ENCODE measurements around the gene DKK3.

Gene DKK3

GRCh38 chr11:11946878-11947277 lies 61.5 kb downstream of the DKK3 start:
- Histone ChIP-seq H3K27ac (no peak overlapping the region), H3K36me3 (ENCODE audit: insufficient read depth) (no peaks in the 10 kb centered on the region), H3K27me3 (ENCODE audit: insufficient read depth, low read depth) (no peaks in the 10 kb centered on the region), H3K4me2 (no peak overlapping the region), H3K4me3 (IDR thresholded peaks at IDR 0.05; ENCODE audit: insufficient read depth, low read depth, low read length) (no peak overlapping the region), H2AFZ (ENCODE audit: low read depth) (no peak overlapping the region), H3K9ac (no peak overlapping the region), H3K4me1 (ENCODE audit: low read depth, poor library complexity, severe bottlenecking) (no peaks in the 10 kb centered on the region), H4K20me1 (ENCODE audit: insufficient read depth) (no peaks in the 10 kb centered on the region; the same call in 1 of the 2 replicates), H3K79me2 (ENCODE audit: insufficient read depth, low read depth) (no peaks in the 10 kb centered on the region)
- no peak for TF ChIP-seq CTCF (conservative IDR thresholded peaks at IDR 0.05; ENCODE audit: low read depth, low read length)

- Histone ChIP-seq H3K27ac (no peak overlapping the region), H3K4me1 (ENCODE audit: low read depth, poor library complexity, severe bottlenecking) (no peaks in the 10 kb centered on the region), H3K4me2 (no peak overlapping the region), H3K79me2 (ENCODE audit: insufficient read depth, low read depth) (no peaks in the 10 kb centered on the region), H3K36me3 (ENCODE audit: insufficient read depth) (no peaks in the 10 kb centered on the region), H3K9ac (no peak overlapping the region), H2AFZ (ENCODE audit: low read depth) (no peak overlapping the region), H3K4me3 (IDR thresholded peaks at IDR 0.05; ENCODE audit: insufficient read depth, low read depth, low read length) (no peak overlapping the region), H4K20me1 (ENCODE audit: insufficient read depth) (no peaks in the 10 kb centered on the region; the same call in 1 of the 2 replicates), H3K27me3 (ENCODE audit: insufficient read depth, low read depth) (no peaks in the 10 kb centered on the region)
- TF ChIP-seq CTCF (conservative IDR thresholded peaks at IDR 0.05; ENCODE audit: low read depth, low read length), result no peak
Observed at GRCh38 chr11:11946180-11946579, 62.2 kb downstream of the DKK3 start.

- Histone ChIP-seq H2AFZ (ENCODE audit: low read depth) (no peak overlapping the region), H3K36me3 (ENCODE audit: insufficient read depth) (no peaks in the 10 kb centered on the region)
Observed at GRCh38 chr11:11944444-11944843, 64.0 kb downstream of the DKK3 start.

GRCh38 chr11:11942668-11943067 lies 65.8 kb downstream of the DKK3 start:
- H3K9ac ChIP-seq, result no peak overlapping the region
- no peaks in the 10 kb centered on the region for H3K36me3 ChIP-seq (ENCODE audit: insufficient read depth)
- no peak for TF ChIP-seq CTCF (conservative IDR thresholded peaks at IDR 0.05; ENCODE audit: low read depth, low read length)
- H3K27me3 ChIP-seq (ENCODE audit: insufficient read depth, low read depth), result no peaks in the 10 kb centered on the region
- no peak overlapping the region for H2AFZ ChIP-seq (ENCODE audit: low read depth)
- no peaks in the 10 kb centered on the region for H4K20me1 ChIP-seq (ENCODE audit: insufficient read depth)
- H3K4me1 ChIP-seq (ENCODE audit: low read depth, poor library complexity, severe bottlenecking), result no peaks in the 10 kb centered on the region
- no peaks in the 10 kb centered on the region for H3K79me2 ChIP-seq (ENCODE audit: insufficient read depth, low read depth)
- no peak overlapping the region for H3K4me3 ChIP-seq (IDR thresholded peaks at IDR 0.05; ENCODE audit: insufficient read depth, low read depth, low read length)
- H3K4me2 ChIP-seq, result no peak overlapping the region
- H3K27ac ChIP-seq, result no peak overlapping the region

More at GRCh38 chr11:11944444-11944843, 64.0 kb downstream of the DKK3 start:
- no peaks in the 10 kb centered on the region; the same call in 1 of the 2 replicates for H4K20me1 ChIP-seq (ENCODE audit: insufficient read depth)
- no peak overlapping the region for H3K27ac ChIP-seq
- H3K79me2 ChIP-seq (ENCODE audit: insufficient read depth, low read depth), result no peaks in the 10 kb centered on the region
- no peak overlapping the region for H3K9ac ChIP-seq
- H3K27me3 ChIP-seq (ENCODE audit: insufficient read depth, low read depth), result no peaks in the 10 kb centered on the region
- no peaks in the 10 kb centered on the region for H3K4me1 ChIP-seq (ENCODE audit: low read depth, poor library complexity, severe bottlenecking)
- no peak overlapping the region for H3K4me3 ChIP-seq (IDR thresholded peaks at IDR 0.05; ENCODE audit: insufficient read depth, low read depth, low read length)
- TF ChIP-seq CTCF (conservative IDR thresholded peaks at IDR 0.05; ENCODE audit: low read depth, low read length), result no peak
- H3K4me2 ChIP-seq, result no peak overlapping the region
